HL-60 (cell line): Measurements from ENCODE around the gene KNCN.

ENCODE experiments used
- DNase-seq, 2 experiments: peaks; one replicate each; pipeline ENCODE4 v3.0.0-alpha.2; 2010 to 2020; ENCODE audit warnings: low read depth in 1 of 2, low spot score in 1 of 2
- H3K27ac ChIP-seq: fragments of 250-450 bp; sonication (Bioruptor Pico); replicated peaks from 2 replicates; pipeline ENCODE4 v1.5.1; 2020; ENCODE audit warnings: mild to moderate bottlenecking, moderate library complexity
- H3K27me3 ChIP-seq: fragments of 250-450 bp; sonication (Bioruptor Pico); 2 replicates; pipeline ENCODE4 v1.5.1; 2021; ENCODE audit warnings: mild to moderate bottlenecking, moderate library complexity; ENCODE audit not compliant: insufficient read depth, poor library complexity, severe bottlenecking
- H3K4me3 ChIP-seq: replicated peaks from 2 replicates; pipeline ENCODE4 v1.5.1; 2011; ENCODE audit warnings: mild to moderate bottlenecking, control low read depth, low read length; ENCODE audit not compliant: insufficient read depth
- CTCF ChIP-seq: IDR thresholded peaks from one replicate; pipeline ENCODE4 v1.5.1; 2011; ENCODE audit warnings: low read length, control low read depth, inconsistent platforms; ENCODE audit not compliant: insufficient read depth
- GABPA ChIP-seq: IDR thresholded peaks from 2 replicates; pipeline ENCODE4 v1.6.1; 2012; ENCODE audit warnings: low read depth
- POLR2AphosphoS5 ChIP-seq: IDR thresholded peaks from 2 replicates; pipeline ENCODE4 v1.6.1; 2012; ENCODE audit warnings: low read depth
- REST ChIP-seq: IDR thresholded peaks from 2 replicates; pipeline ENCODE4 v1.6.1; 2012; ENCODE audit warnings: low read depth; ENCODE audit not compliant: insufficient replicate concordance
- SPI1 ChIP-seq: IDR thresholded peaks from 2 replicates; pipeline ENCODE4 v1.6.1; 2012; ENCODE audit warnings: low read depth, mild to moderate bottlenecking, borderline replicate concordance

KNCN gene

GRCh38 chr1:46520063-46520911, 31.2 kb downstream of the KNCN start:
- H3K27me3 ChIP-seq: peaks cover 15% of the 10 kb centered on the region
- no peak overlapping the region for H3K4me3 ChIP-seq
- TF ChIP-seq GABPA (no peak), POLR2AphosphoS5 (no peak)
- DNase-seq: no peak
- H3K27ac ChIP-seq: no peak overlapping the region

- H3K27me3 ChIP-seq: peaks cover 8% of the 10 kb centered on the region
- DNase-seq: no peak
- TF ChIP-seq REST: no peak
- no peak for TF ChIP-seq GABPA
- no peak for TF ChIP-seq CTCF
- no peak for TF ChIP-seq SPI1
- TF ChIP-seq POLR2AphosphoS5: no peak
- no peak overlapping the region for H3K4me3 ChIP-seq
- H3K27ac ChIP-seq: no peak overlapping the region
Observed at GRCh38 chr1:46519209-46519608, 32.2 kb downstream of the KNCN start.

- Histone ChIP-seq H3K27me3 (peaks cover 7% of the 10 kb centered on the region), H3K27ac (no peak overlapping the region), H3K4me3 (no peak overlapping the region)
- no peak for TF ChIP-seq CTCF
- TF ChIP-seq REST: no peak
- no peak for TF ChIP-seq POLR2AphosphoS5
- TF ChIP-seq GABPA: no peak
- TF ChIP-seq SPI1: no peak
- DNase-seq: no peak
Observed at GRCh38 chr1:46517932-46518498, 33.4 kb downstream of the KNCN start.

GRCh38 chr1:46517010-46517600, 34.3 kb downstream of the KNCN start:
- DNase-seq: no peak
- H3K4me3 ChIP-seq: no peak overlapping the region
- peaks cover 7% of the 10 kb centered on the region for H3K27me3 ChIP-seq
- TF ChIP-seq GABPA (no peak), CTCF (no peak), SPI1 (no peak), POLR2AphosphoS5 (no peak), REST (no peak)
- no peak overlapping the region for H3K27ac ChIP-seq
